Tibial artery (tissue), 4 donors: Measurements from ENCODE around the gene NFATC1.

Experiments
- DNase-seq, 2 donors: peaks; one replicate each; pipeline ENCODE4 v3.0.0-alpha.2; 2019
- H3K27ac ChIP-seq, 2 donors: fragments of 200-600 bp; sonication (generic) in 1 of 2; 1 replicate in 1 of 2; 2 replicates in 1 of 2; pipeline ENCODE4 v1.5.1; 2018 to 2019; ENCODE audit warnings: mild to moderate bottlenecking in 1 of 2
- H3K27me3 ChIP-seq, 2 donors: fragments of 200-600 bp; sonication (generic) in 1 of 2; one replicate each; pipeline versions ENCODE4 v1.5.1 to v1.6.0; 2016 to 2019
- H3K36me3 ChIP-seq, 3 donors: fragments of 200-600 bp; sonication (generic) in 2 of 3; one replicate each; pipeline ENCODE4 v1.5.1; 2016 to 2019; ENCODE audit warnings: mild to moderate bottlenecking in 2 of 3
- H3K4me1 ChIP-seq, 4 donors: fragments of 200-600 bp; sonication (generic) in 2 of 4; 1 replicate in 3 of 4; 2 replicates in 1 of 4; pipeline ENCODE4 v1.5.1; 2016 to 2019
- H3K4me3 ChIP-seq, 2 donors: fragments of 200-600 bp; sonication (generic) in 1 of 2; 1 replicate in 1 of 2; 2 replicates in 1 of 2; pipeline ENCODE4 v1.5.1; 2018 to 2019; ENCODE audit warnings: mild to moderate bottlenecking in 2 of 2
- H3K9me3 ChIP-seq, 3 donors: fragments of 200-600 bp; sonication (generic) in 1 of 3; one replicate each; pipeline ENCODE4 v1.5.1; 2016 to 2019
- intact Hi-C: fragments of 100-400 bp; cut with DNase I; formaldehyde crosslinking; loops from one replicate; pipeline ENCODE4 v1.15.0; 2023; ENCODE audit warnings: low total_unique reads
- TF ChIP-seq, protein P1 (sequence below), 2 experiments: fragments of 200-600 bp in 1 of 2; fragments of 450-650 bp in 1 of 2; IDR thresholded peaks; one replicate each; pipeline ENCODE4 v1.5.1; 2017 to 2019; ENCODE audit warnings: antibody characterized with exemption in 2 of 2, mild to moderate bottlenecking in 1 of 2, moderate library complexity in 1 of 2

Gene NFATC1

DNA sequence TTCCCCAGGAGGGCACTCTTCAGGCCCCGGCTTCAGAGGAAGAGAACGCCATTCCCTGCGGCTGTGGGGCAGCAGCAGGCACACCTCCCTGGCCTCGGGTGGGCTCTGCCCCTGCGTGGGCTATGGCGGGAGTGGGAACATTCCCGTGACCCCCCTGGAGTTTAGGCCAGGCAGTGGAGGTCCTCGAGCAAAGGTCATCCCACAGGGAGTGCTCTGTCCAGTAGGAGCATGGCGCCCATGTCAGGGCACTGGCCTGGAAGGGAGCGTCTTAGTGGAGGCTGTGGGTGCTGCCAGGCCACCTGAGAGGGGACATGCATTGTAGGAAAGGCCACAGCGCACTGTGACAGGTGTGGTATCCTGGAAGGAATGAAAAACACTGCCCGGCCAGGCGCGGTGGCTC lies 9.2 kb upstream of the NFATC1 start:
- TF ChIP-seq, protein P1, sequence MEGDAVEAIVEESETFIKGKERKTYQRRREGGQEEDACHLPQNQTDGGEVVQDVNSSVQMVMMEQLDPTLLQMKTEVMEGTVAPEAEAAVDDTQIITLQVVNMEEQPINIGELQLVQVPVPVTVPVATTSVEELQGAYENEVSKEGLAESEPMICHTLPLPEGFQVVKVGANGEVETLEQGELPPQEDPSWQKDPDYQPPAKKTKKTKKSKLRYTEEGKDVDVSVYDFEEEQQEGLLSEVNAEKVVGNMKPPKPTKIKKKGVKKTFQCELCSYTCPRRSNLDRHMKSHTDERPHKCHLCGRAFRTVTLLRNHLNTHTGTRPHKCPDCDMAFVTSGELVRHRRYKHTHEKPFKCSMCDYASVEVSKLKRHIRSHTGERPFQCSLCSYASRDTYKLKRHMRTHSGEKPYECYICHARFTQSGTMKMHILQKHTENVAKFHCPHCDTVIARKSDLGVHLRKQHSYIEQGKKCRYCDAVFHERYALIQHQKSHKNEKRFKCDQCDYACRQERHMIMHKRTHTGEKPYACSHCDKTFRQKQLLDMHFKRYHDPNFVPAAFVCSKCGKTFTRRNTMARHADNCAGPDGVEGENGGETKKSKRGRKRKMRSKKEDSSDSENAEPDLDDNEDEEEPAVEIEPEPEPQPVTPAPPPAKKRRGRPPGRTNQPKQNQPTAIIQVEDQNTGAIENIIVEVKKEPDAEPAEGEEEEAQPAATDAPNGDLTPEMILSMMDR (IDR thresholded peaks at IDR 0.05) = no peak
- no peak overlapping the region for H3K4me3 ChIP-seq
- intact Hi-C loops = no loop called here
- no peaks in the 10 kb centered on the region for H3K9me3 ChIP-seq
- H3K36me3 ChIP-seq = no peaks in the 10 kb centered on the region
- H3K4me1 ChIP-seq = peaks cover 0 to 4% (median 0%) of the 10 kb centered on the region in 4 donors
- no peak overlapping the region for H3K27ac ChIP-seq
- H3K27me3 ChIP-seq = peaks cover 0 to 27% of the 10 kb centered on the region in 2 donors
- DNase-seq = peak in 1 of 2 donors; percentile 55

DNA sequence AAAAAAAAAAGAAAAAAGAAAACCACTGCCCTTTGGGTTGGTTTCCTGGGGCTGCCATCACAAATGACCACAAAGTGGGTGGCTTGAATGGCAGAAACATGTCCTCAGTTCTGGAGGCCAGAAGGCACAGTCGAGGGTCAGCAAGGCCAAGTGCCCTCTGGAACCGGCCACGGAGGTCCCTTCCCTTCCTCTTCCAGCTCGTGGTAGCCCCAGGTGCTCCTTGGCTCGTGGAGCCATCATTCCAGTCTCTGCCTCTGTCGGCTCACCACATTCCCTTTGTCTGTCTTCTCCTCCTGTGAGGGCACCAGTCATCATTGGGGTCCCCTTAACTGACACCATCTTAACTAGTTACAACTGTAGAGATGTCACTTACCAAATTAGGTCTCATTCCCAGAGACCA lies 8.5 kb upstream of the NFATC1 start:
- intact Hi-C loops = no loop called here

DNA sequence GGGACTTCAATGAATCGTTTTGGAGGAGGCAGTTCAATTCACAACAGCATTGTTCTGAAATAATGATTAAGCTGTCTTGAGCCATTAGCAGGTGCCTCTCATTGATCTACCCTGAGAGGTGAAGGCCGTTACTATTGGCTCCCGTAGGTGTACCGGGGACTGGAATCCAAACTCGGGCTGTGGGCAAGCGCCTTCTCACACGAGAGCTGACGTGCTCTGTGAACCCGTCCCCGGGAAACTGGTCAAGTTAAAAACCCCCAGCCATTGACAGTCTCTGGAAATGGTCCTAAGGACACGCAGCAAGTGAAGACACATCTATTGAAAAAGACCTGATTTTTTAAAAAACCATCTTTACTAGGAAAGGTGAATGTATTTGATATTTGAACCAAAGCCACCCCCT lies 8.1 kb upstream of the NFATC1 start:
- Histone ChIP-seq H3K4me1 (peaks cover 0 to 4% (median 2%) of the 10 kb centered on the region in 4 donors), H3K9me3 (no peaks in the 10 kb centered on the region), H3K36me3 (no peaks in the 10 kb centered on the region), H3K4me3 (no peak overlapping the region), H3K27me3 (peaks cover 0 to 27% of the 10 kb centered on the region in 2 donors), H3K27ac (no peak overlapping the region)
- intact Hi-C loops = no loop called here
- DNase-seq = no peak
- TF ChIP-seq, protein P1 (IDR thresholded peaks at IDR 0.05) = no peak

More for the DNA sequence above, 8.5 kb upstream of the NFATC1 start:
- Histone ChIP-seq H3K9me3 (no peaks in the 10 kb centered on the region), H3K27ac (no peak overlapping the region), H3K36me3 (no peaks in the 10 kb centered on the region), H3K4me3 (no peak overlapping the region), H3K4me1 (peaks cover 0 to 4% (median 0%) of the 10 kb centered on the region in 4 donors), H3K27me3 (peaks cover 0 to 27% of the 10 kb centered on the region in 2 donors)
- DNase-seq = no peak
- TF ChIP-seq, protein P1 (IDR thresholded peaks at IDR 0.05) = no peak

DNA sequence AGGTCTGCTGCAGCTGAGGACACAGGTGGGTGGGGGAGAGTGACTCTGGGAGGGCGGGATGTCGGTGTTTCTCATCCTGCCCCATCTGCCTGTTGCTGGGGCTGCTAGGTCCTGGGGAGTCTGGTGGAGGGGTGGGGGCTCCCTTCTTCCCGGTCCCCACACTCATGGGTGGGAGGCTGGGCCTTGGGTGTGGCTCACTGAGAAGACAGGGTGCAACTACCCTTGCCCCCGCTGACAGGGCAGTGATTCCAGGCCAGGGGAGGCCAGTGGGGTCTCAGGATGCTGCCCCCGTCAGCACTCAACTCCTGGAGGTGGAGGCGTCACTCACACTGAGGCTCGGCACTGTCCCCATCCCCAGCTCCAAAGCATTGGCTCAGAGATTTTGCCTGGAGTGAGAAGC lies 7.7 kb upstream of the NFATC1 start:
- peaks cover 0 to 7% (median 5%) of the 10 kb centered on the region in 4 donors for H3K4me1 ChIP-seq
- H3K4me3 ChIP-seq = no peak overlapping the region
- no peaks in the 10 kb centered on the region for H3K9me3 ChIP-seq
- peak in 1 of 2 donors; percentile 42 for DNase-seq
- H3K36me3 ChIP-seq = no peaks in the 10 kb centered on the region
- no peak overlapping the region for H3K27ac ChIP-seq
- intact Hi-C loops = no loop called here
- TF ChIP-seq, protein P1 (IDR thresholded peaks at IDR 0.05) = no peak
- H3K27me3 ChIP-seq = peaks cover 0 to 27% of the 10 kb centered on the region in 2 donors

DNA sequence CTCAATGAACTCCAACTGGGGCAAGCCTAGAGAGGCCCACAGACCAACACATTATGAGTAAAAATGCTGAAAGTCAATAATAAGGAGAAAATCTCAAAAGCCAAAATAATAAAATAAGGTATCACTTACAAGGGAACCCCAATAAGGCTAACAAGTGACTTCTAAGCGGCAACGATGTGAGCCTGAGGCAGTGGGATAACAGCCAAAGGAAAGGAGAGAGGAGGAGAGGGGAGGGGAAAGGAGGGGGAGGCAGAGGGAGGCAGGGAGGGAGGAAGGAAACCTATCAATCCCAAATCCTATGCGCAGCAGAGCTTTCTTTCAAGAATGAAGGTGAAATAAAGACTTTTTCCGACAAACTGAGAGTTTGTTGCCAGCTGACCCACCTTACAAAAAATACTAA lies 6.0 kb upstream of the NFATC1 start:
- no peak for DNase-seq
- H3K27me3 ChIP-seq = peaks cover 0 to 27% of the 10 kb centered on the region in 2 donors
- peaks cover 0 to 17% (median 13%) of the 10 kb centered on the region in 4 donors for H3K4me1 ChIP-seq
- no peak overlapping the region for H3K4me3 ChIP-seq
- H3K27ac ChIP-seq = no peak overlapping the region
- H3K36me3 ChIP-seq = no peaks in the 10 kb centered on the region
- TF ChIP-seq, protein P1 (IDR thresholded peaks at IDR 0.05) = no peak
- intact Hi-C loops = loop anchor here (5.0 kb wide), 2 partner anchors 198 to 643 kb away; partner anchors contain the start of gene RBFA
- no peaks in the 10 kb centered on the region for H3K9me3 ChIP-seq

DNA sequence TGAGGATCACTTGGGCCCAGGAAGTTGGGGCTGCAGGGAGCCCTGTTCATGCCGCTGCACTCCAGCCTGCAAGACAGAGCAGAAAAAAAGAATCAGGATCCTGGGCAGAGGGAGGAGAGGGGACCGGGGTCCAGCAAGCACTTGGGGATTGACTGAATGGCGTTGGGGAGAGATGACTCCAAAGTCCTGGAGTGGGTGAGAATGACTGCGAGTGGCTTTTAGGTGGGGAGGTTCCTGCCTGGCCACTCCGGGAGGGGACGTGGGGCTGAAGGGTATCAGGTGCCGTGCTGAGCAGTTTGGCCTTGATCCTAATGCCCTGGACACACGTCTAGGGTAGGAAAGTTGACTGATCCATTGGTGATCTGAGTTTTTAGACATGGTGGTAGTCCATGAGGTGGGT lies 3.5 kb upstream of the NFATC1 start:
- Histone ChIP-seq H3K4me1 (peaks cover 0 to 30% (median 26%) of the 10 kb centered on the region in 4 donors), H3K27me3 (peaks cover 0 to 18% of the 10 kb centered on the region in 2 donors), H3K36me3 (no peaks in the 10 kb centered on the region), H3K27ac (peak overlapping the region; percentile 95 to 97), H3K4me3 (no peak overlapping the region), H3K9me3 (no peaks in the 10 kb centered on the region)
- DNase-seq = peak in 1 of 2 donors; percentile 60
- intact Hi-C loops = loop anchor here (5.0 kb wide), 2 partner anchors 195 to 640 kb away; partner anchors contain the start of gene RBFA
- TF ChIP-seq, protein P1 (IDR thresholded peaks at IDR 0.05) = no peak
